VCaP (cell line): ENCODE results near the gene MEX3D.
A peak's percentile ranks its signal among the peaks of the same experiment; 100 is the strongest.

Experiments used
- H3K27ac ChIP-seq: fragments of 450-650 bp; 2 replicates; pipeline ENCODE4 v1.5.1; 2017
- CTCF ChIP-seq: fragments of 450-650 bp; conservative IDR thresholded peaks from 2 replicates; pipeline ENCODE4 v1.5.1; 2017; ENCODE audit warnings: mild to moderate bottlenecking, moderate library complexity

MEX3D gene

GRCh38 chr19:1612114-1613086, 44.3 kb upstream of the MEX3D start:
- TF ChIP-seq CTCF: no peak
- no peak overlapping the region for H3K27ac ChIP-seq

GRCh38 chr19:1611353-1611752, 43.2 kb upstream of the MEX3D start:
- no peak overlapping the region for H3K27ac ChIP-seq
- no peak for TF ChIP-seq CTCF

DNA sequence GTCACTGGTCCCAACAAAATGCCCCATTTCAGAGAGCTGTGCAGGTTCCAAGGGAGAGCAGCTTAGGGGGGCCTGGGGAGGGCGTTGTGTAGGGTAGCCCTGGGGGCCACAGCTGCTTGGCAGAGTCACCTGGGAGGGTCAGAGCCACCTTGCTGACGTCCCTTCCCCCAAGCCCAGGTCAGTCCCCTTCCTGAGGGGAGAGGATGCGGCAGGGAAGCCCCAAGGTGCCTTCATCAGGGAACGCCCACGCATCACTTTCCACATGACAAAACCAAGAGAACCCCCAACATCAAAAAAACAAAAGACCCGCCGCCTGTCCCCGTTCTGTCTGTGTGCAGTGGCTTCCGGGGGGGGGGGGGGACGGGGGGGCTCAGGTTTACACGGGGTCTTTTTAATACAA, 42.5 kb upstream of the MEX3D start:
- TF ChIP-seq CTCF: no peak
- H3K27ac ChIP-seq: no peak overlapping the region

DNA sequence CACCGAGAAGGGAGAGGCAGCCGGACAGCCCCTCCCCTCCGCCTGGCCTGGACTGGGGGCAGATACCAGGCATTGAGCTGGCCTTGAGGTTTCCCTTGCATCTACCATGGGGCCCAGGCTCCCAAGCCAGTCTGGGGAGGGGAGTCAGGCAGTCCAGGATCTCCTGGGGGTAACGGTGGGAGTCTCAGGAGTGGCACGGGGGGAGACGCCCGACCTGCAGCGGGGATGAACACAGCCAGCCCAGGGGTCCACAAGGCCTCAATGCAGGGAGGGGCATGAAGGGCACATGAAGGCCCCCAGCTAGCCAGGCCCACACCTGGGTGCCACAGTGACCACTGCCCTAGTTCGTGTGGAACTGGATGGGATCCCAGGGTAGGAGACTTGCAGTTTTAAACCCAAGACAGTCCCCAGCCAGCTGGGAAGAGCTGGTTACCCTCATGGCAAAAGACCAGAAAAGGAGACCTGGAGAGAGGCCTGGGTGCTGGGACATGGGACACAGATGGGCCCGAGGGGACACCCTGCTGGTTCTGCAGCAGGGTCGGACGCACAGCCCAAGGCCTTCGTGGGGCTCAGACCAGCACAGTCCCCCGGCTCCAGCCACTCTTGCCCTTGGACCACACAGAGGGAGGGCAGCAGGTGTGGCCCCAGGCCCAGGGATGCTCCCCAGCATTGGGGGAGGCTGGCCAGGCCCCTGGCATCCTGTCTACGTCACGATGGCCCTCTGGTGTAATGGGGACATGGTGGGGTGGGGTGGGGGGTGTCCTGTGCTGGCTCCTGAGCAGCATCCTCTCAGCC, 41.8 kb upstream of the MEX3D start:
- no peak for TF ChIP-seq CTCF
- no peak overlapping the region for H3K27ac ChIP-seq

- TF ChIP-seq CTCF: no peak
- no peak overlapping the region for H3K27ac ChIP-seq
Measured at GRCh38 chr19:1609103-1609396, 40.9 kb upstream of the MEX3D start.

GRCh38 chr19:1608359-1609102, 40.4 kb upstream of the MEX3D start:
- H3K27ac ChIP-seq: no peak overlapping the region
- TF ChIP-seq CTCF: no peak

GRCh38 chr19:1606138-1606651, 38.1 kb upstream of the MEX3D start:
- H3K27ac ChIP-seq: peak overlapping the region; percentile 89
- TF ChIP-seq CTCF: 0 out of 2 replicates have a peak, but pooled peaks have one; percentile 19
